Activated CD4-positive, alpha-beta T cell treated with anti-CD3 and anti-CD28 coated beads for 1 hour (primary cell): ENCODE measurements around the gene CHRDL1.
"Not testable (repeated sequence)": the region's sequence is repeated elsewhere in the genome, so short reads cannot be mapped to it uniquely, and the experiment has no call there.

Source experiments
- DNase-seq: peaks from one replicate; pipeline ENCODE4 v3.0.0-alpha.2; 2020

The CHRDL1 gene, protein sequence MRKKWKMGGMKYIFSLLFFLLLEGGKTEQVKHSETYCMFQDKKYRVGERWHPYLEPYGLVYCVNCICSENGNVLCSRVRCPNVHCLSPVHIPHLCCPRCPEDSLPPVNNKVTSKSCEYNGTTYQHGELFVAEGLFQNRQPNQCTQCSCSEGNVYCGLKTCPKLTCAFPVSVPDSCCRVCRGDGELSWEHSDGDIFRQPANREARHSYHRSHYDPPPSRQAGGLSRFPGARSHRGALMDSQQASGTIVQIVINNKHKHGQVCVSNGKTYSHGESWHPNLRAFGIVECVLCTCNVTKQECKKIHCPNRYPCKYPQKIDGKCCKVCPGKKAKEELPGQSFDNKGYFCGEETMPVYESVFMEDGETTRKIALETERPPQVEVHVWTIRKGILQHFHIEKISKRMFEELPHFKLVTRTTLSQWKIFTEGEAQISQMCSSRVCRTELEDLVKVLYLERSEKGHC

DNA sequence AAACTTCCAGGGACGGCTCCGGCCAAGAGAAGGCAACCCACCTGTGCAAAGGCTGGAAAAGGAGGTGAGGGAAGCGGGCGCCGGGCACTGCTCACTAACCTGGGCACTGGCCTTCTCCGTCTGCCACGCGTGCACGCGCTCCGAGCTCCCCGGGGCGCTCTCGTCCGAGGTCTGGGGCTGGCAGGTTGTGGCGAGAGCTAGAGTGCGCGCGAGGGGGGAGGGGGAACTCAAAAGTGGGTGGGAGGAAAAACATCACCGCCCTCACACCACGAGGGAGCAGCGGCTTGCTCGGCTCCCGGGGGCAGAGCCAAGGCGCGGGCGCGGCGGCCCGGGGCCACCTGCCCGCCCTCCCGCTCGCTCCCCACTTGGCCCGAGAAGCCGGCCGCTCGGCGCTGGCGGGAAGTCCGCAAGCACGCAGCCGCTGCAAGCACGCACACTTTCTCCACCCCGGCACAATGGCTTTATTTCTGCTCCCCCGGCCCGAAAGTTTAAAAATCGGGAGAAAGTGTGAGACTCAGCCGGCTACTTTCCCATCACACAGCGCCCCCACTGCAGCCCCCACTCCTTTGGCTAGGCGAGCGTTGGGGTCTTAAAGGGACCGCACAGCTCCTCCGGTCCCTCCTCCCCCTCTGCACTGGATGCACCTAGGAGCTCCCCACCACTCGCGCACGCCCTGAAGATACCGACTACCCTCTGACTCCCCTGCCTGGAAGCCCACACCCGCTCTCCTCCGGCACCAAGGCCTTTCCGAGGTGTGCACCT lies at the start of gene CHRDL1:
Gene CHRDL1, minus strand, starts transcription at position 173 of the 762 bp plus-strand sequence. CDS start 3,636 bp downstream, outside the sequence.
- no peak for DNase-seq

DNA sequence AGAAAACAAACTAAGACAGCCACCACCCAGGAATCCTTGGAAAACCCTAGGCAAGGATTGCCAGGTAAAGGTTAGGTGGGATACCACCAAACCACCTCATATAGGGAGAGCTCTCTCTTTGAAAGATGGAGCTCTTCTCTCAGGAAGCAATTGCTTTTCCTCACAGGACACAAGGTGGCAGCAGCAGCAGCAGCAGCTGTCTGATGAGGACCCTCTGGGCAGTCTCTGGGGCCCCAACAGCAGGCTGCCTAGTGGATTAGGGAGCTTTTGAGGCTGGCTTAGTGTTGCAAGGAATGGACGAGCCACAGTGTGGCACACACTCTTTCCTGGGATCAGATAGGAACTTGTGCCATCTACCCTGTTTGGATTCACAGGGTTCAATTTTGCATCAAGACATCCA lies 41.4 kb upstream of the CHRDL1 start:
- DNase-seq = no peak

DNA sequence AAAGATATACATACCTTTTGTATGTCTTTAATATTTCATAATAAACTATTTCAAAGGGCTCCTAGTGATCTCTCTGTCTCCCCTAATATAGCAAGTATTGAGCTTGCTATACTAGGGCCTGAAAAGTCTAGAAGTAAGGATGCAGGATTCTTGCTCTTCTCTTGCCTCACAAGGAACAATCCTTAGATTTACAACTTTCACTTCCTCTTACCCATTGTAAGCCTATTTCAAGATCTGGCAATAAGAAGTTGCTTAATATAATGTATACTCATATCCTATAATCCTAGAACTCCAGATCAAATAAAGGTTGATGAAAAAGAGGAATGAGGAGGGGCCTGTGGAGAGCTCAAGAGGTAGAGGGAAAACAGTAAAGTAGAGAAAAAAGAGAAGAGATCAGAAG lies 40.8 kb upstream of the CHRDL1 start:
- no peak for DNase-seq

DNA sequence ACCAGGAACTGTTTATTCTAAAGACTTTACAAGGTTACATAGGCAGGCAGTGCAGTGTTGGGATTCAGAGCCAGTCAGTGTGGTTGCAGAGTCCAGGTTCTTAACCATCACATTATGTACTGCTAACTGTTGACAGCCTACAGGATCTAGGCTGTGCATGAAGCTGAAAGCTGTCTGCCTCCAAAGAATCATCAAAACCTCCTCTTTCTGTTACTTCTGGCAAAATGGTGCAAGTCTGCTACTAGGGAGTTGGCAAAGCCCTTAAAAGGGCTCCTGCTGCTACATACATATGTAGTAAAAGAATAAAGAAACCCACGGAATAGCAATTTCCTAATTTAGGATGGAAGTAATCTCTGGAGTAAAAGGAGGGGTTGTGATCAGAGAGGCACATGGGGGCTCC lies 40.4 kb upstream of the CHRDL1 start:
- no peak for DNase-seq

DNA sequence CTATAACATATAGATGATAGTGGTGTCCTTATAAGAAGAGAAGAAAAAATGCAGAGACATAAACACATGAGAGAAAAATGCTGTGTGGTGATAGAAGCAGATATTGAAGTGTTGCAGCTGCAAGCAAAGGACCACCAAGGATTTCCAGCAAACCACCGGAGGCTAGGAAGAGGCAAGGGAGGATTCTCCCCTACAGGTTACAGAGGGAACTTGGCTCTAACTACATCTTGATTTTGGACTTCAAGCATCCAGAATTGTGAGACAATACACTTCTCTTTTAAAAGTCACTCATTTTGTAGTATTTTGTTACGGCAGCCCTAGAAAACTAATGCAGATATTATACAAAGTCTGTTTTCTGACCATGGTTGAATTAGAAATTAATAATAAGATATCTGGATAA lies 30.4 kb upstream of the CHRDL1 start:
- DNase-seq = no peak

DNA sequence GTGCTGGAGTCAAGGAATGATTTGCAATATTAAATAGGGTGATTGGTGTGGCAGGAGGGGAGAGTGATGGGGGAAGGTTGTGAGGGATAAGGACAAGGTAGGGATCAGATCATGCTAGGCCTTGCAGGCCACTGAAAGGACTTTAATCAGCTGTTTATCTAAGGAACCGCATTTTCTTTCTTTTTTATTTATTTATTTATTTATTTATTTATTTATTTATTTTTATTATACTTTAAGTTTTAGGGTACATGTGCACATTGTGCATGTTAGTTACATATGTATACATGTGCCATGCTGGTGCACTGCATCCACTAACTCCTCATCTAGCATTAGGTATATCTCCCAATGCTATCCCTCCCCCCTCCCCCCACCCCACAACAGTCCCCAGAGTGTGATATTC lies 20.9 kb upstream of the CHRDL1 start:
- DNase-seq = not testable (repeated sequence)

DNA sequence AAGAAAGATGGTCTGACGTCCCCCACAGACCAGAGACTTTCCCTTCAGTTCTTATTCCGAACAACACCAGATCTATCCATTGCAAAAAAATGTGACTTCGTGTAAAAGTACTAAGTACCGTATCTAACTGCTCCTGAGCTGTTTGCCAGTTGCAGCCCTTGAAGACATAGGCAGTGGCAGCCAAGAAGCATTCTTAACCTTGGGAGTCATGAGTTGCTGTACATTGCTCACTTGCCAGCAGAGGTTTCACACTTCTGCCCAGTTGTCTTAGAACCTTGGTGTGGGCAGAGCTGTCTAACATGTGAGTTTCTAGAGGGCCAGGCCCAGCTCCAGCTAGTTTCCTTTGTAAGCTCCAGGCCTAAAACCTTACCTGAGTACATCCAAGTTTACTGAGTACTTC lies 10.5 kb upstream of the CHRDL1 start:
- DNase-seq = no peak

DNA sequence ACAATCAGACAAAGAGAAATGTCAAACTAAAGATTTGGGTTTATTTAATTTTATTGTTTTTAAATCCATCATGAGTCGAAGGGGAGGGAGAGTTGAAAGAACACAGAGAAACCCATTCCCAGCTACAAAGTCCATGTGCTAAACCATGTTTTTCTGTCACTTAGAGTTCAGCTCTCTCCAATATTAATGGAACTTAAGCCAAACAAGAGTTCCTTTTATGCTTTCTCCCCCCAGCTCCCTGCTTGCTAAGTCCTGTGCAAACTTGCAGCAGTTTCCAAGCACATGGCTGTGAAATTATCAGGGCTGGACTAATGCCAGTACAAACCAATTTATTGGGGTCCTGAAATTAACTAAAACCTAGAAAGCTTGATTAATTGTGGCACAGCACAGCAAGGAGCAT lies 9.7 kb upstream of the CHRDL1 start:
- DNase-seq = no peak

DNA sequence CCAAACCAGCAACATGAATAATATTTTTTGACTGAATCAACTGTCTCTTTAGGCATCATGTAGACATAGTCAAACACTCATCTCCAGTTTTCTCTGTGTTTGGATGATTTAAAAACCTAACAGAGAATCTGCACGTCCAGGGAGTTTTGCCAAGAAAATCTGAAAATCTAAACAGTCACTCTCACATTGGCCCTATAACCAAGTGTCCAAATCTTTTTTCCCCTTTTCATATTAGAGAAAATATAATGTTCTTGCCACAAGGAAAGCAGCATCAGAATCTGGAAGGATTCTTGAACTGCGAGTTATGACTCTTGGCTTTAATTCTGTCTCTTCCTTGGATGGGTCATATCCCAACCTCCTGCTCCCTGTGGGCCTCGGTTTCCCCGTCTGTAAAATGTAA lies 8.8 kb upstream of the CHRDL1 start:
- no peak for DNase-seq

DNA sequence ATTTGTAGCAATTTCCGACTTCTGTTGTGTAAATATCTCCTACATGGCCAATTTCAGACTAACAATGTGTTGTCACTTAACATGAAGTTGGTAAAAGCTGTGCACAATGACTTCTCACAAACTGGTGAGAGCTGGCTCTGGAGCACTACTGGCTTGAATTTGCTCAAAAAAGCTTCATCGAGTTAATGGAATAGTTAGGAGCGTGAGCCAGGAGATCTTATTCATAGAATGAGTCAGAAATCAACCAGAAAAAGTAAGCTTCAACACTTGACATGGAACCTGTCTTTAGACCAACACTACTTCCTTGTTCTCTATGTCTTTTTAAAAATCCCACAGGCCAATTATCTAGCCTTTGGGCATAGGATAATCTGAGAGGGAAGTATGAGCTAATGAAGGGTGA lies 7.9 kb upstream of the CHRDL1 start:
- no peak for DNase-seq

DNA sequence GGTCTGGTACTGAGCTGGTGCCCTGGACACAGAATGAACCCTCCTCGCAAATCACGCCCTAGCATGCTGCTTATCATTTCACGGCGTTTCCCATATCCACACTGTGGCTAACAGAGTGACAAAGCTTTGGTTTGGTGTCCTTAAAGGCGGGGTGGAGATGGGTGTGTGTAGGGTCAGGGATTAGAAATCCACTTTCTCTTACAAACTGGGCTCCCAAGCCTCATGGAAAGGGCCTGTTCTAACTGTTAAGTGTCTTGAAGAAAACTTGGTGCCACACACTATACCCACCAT lies 735 bp upstream of the CHRDL1 start:
- no peak for DNase-seq

DNA sequence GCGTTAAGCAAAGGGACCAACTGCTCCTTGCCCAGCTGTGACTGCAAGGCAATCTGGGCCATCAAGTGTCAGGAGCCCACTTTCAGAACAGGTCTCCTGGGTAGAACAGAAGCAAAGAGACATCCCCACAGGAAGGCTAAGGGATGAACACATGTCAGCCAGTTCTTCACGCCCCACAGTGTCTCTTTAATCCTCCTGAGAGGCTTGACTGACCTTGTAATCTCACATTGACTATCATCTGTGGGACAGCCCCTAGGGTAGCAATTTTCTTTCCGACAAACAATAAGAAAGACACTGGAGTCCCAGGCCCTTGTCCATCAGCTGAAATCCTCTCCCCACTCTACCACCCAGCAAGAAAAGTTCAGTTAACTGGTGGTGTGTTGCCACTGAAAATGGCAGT lies 1.0 kb downstream of the CHRDL1 start:
- DNase-seq = no peak

DNA sequence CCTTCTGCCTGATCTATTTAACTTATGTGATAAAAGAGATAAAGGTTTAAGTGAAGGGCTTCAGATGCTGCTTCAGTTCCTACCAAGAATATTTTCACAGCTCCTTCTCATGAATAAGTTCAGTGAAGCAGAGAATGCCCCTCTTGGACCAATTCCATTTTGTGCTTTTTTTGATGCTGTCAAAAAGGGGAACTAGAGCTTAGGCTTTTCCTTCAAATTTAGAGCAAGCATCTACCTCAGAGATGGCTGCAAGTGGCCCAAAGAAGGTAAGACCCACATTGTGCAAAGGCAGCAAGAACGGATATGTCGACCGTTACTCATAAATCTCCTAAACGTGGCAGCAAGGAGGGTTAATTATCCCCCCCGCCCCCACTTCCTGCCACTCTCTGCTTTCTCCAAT lies 4.5 kb downstream of the CHRDL1 start:
- DNase-seq = no peak

DNA sequence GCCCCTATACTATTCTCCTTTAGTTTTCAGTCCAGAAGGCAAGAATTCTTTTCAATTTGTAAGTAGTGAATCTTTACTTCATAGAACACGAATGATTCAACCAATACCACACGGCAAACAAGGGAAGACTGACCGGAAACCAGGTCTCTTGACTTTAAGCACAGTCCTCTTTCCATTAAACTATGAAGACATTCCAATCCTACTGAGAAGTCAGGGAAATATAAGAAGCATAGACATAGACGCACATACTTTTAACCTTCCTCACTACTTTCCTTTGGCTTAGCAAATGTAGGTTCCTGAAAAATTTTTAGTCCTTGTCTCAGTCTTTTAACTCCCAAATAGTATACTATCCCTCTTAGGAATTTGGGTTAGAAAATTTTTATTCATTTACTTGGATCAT lies 9.1 kb downstream of the CHRDL1 start:
- DNase-seq = no peak

DNA sequence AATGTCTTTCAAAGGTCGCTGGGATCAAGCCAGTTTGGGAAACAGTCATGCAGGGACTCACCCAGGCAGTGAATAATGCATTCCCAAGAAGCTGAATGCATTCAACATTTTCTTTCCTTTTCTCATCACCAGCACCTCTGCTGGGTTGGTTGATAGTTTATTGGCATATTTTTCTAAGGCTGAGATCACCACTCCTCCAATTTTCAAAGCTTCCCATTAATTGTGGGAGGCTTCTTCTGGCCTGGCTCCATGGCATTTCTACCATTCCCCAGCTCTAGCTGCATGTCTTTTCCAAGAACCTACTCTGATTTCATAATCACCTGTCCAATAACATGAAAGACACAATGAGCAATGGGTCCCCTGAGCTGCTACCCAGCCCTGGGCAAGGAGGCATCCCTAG lies 35.8 kb downstream of the CHRDL1 start:
- no peak for DNase-seq

DNA sequence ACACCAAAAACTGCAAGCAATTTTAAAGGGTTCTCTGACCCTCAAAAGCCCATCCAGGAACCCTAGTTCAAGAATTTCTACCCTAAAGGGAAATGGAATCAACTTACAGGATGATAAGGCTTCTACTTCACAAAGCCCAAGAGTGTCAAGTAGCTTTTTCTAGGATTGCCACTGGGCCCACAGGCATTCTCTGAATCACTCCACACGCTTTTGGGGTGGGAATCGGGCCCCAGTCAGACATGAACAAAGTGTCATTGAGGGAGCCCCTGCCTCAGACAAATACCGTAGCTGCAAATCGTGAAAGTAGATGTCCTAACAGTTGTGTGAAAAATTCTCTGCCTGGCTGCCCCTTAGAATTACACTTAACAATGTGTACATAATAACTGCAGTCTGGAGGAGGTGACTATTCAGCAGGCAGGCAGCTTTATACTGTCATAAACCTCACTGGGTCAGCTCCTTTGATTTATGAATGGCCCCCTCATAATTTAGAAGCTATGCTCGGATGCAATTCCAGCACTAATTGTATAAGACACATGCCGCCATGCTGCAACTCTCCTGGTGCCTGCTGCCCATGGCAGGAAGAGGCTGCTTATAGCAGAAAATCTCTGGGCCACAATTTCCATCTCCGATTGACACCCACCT lies 36.7 kb downstream of the CHRDL1 start:
- no peak for DNase-seq

DNA sequence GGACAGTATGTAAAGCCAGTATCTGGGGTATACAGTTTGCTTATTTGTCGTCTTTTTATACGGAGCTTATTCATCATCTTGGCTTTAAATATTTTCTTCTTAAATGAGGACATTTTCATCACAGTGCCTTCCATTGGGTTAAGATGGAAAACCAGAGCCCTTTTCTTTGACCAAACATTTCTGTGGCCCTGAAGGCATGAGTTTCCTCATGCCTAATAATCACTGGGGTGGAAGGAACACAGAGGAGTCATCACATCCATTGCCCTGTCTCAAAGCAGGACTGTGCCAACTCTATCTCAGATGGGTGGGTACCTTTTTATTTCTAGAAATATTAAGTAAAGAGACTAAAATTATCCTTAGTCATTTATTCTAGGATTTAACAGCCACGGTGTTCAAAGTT lies 40.0 kb downstream of the CHRDL1 start:
- no peak for DNase-seq

DNA sequence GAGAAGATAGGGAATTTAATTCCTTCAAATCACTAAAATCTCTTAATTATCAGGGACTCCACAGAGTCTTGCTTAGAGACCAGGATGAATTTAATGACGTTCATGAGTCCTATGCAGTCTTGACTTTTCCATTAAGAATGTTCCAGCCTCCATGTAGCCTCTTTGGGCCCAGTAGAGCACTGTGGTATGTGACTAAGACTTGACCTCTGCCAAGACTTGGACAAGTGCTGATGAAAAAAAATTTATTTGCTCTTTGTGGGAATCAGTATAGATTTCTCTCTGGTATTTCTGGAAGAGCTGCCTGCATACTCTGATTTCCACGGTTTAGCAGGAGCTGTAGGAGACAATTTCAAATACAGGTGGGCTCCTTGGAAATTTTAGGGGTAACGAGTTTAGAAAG lies 40.6 kb downstream of the CHRDL1 start:
- DNase-seq = no peak

DNA sequence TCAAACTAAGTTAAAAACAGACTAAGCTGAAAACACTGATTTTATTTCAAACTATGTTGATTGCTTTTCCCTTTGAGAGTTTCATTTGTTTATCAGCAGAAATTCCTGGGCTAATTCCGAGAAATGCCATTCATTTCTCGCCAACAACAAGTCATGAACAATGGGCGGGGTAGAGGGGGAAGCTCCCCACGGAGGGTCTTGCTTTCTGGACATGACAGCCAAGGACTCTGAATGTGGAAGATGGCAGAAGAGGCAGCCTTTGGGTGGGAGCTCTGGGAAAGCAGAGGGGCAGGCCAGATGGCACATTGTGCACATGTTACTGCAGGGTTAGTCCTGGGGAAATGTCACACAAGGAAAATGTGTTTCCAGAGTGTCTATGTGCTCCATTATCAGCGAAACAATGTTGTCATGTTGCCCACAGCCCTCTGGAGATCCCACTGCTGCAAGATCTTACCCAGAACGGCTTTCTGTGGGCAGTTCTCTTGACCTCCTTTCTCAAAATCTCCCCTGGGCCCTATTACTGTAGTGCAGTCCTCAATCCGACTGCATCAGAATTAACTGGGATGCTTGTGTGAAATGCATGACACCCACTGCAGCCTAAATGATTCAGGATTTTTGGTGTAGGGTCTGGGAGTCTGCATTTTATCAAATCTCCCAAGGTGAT lies 45.0 kb downstream of the CHRDL1 start:
- no peak for DNase-seq

DNA sequence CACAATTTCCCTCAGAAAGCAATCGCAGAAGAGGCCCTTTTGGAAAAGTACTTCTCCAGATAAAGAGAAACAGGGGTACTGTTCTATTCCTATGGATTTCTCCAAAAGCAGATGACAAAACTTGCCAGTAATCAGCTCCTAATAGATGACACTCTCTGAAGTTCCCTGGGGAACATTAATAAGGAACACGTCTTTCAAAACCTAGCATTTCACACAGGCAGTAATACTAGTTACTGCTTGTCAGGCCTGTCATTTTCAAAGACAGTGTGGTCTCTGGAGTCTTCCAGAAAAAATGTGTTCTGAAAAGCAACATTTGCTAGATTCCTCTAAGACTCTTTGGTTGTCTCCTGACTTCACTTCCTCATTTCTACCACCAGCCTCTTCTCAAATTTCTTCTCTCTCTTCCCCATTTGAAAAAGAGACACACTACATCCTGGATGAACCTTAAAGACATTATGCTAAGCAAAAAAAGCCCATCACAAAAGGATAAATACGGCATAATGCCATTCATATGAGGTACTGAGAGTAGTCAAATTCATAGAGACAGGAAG lies 47.3 kb downstream of the CHRDL1 start:
- no peak for DNase-seq

DNA sequence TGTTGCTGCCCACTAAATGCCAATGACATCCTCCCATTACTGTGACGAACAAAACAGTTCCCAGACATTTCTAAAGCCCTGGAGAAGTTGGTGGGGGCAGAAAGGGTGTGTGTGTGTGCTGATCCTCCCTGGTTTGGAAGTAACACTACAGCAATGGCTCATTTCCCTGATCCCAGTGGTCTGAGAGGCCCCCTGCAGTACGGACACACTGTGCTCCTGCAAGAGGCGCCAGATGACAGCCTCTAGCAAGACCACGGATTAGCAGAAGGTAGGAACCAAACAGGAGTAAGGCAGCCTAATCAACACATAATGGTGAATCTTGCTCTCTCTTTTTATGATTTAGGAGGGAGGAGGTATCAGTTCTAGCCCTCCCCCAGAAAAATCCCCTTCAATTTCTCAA lies 49.6 kb downstream of the CHRDL1 start:
- no peak for DNase-seq

DNA sequence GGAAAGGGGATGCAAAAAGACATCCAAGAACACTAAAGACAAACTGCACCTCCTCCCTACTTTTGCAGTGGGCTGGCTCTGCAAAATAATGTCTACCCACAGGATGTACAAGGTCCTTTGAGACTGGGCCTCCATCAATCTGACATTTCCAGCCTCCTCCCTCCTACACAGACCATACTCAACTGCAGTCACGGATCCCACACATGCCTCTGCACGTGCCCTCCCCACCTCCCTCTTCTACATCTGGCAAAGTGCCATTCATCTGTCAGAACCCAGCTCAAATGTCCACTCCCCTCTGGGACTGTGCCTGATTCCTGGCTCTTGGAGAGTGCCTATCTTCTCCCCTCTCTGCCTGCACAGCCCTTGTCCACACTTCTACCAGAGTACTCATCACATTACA lies 50.3 kb downstream of the CHRDL1 start:
- DNase-seq = no peak

DNA sequence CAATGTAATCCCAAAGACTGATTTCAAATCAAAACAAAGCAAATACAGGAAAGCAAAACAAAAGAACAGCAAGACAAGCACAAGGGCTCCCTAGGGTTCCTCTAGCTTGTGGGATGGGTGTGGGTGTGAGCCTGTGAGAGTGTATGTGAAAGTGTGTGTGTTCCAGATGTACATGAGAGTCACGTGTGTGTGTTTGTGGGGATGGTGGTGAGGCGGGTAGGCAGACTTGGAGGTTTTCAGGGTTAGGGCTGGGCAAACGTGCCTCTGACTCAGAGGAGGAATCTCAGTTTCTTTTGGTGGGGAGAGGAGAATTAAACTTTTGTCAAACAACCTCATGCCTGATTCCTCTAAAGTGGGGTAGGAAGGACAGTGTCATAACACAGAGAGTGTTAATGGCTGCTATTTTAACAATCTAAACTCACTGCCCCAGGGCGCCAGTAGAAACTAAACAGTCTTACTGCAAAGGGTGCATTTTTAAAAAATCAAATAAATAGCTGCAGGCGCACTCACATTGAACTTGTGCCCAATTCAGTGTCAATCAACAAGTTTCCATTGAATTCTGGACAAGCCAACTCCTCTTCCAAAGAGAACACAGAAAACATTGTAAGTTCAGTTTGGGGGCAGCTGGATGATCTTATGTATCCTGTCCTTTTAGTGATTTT lies 51.8 kb downstream of the CHRDL1 start:
- no peak for DNase-seq
